Measurements from ENCODE around the gene NT5DC1. TPM values are rescaled to one million over a fixed set of nuclear protein-coding genes. Genes with fewer than 3 reads are reported as not detected.

Gene NT5DC1
- total and polyA plus RNA-seq, 10 of the 15 experiments (the other 5 are each of a cell fraction or from before 2014, with no cell fraction given): 40.8 to 140 (median 66.8) TPM

DNA sequence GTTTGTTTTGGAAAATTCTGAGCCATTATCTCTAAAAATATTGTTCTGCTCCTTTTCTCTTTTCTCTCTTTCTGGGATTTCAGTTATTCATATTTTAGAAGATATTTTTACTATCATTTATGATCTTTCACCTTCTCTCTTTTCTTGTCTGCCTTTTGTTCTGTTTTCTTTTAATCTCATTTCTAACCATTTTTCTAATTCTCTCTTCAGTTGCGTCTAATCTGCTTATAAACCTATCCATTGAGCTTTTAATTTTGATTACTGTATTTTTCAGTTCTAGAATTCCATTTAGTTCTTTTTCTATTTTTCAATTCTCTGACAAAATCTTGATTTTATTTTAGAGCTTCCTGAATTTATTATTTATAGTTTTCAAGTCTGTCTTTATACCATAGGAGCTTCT is 67.5 kb downstream of the NT5DC1 start:
- intact Hi-C loops (cut with micrococcal nuclease; ENCODE audit: unreplicated experiment) (no loop called here), in situ Hi-C loops (cut with MboI) (no loop called here)
- no peak overlapping the region for H3K4me3 ChIP-seq
- ATAC-seq: no peak
- peaks cover 13% of the 10 kb centered on the region for H3K9me3 ChIP-seq (replicated peaks; ENCODE audit: control insufficient read depth, insufficient read depth, low read length)
- BruUV-seq (replicated peaks): no TSS peak
- TF ChIP-seq SUZ12 (IDR thresholded peaks at IDR 0.05; ENCODE audit: unreplicated experiment) (no peak), MXI1 (IDR thresholded peaks at IDR 0.05; ENCODE audit: low read depth, low read length) (no peak), CHD2 (IDR thresholded peaks at IDR 0.05; ENCODE audit: borderline replicate concordance, low read depth, low read length) (no peak), ASH2L (IDR thresholded peaks at IDR 0.05; ENCODE audit: borderline replicate concordance, low read depth) (no peak), NR2C1 (IDR thresholded peaks at IDR 0.05) (no peak), SMAD1 (IDR thresholded peaks at IDR 0.05; ENCODE audit: low read depth, partially characterized antibody) (no peak), HDAC6 (IDR thresholded peaks at IDR 0.05; ENCODE audit: unreplicated experiment) (no peak)
- TF ChIP-seq, protein P1, sequence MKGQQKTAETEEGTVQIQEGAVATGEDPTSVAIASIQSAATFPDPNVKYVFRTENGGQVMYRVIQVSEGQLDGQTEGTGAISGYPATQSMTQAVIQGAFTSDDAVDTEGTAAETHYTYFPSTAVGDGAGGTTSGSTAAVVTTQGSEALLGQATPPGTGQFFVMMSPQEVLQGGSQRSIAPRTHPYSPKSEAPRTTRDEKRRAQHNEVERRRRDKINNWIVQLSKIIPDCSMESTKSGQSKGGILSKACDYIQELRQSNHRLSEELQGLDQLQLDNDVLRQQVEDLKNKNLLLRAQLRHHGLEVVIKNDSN (IDR thresholded peaks at IDR 0.05; ENCODE audit: borderline replicate concordance, extremely low read length, insufficient read depth, low read depth, low read length): no peak
- TF ChIP-seq, protein P2, sequence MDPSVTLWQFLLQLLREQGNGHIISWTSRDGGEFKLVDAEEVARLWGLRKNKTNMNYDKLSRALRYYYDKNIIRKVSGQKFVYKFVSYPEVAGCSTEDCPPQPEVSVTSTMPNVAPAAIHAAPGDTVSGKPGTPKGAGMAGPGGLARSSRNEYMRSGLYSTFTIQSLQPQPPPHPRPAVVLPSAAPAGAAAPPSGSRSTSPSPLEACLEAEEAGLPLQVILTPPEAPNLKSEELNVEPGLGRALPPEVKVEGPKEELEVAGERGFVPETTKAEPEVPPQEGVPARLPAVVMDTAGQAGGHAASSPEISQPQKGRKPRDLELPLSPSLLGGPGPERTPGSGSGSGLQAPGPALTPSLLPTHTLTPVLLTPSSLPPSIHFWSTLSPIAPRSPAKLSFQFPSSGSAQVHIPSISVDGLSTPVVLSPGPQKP (IDR thresholded peaks at IDR 0.05; ENCODE audit: low read depth, low read length): no peak
- H2AFZ ChIP-seq (ENCODE audit: control insufficient read depth, low read depth, low read length): no peak overlapping the region
- ChIA-PET RAD21 (ENCODE audit: unreplicated experiment) (no interaction called here), CTCF (interaction anchor here (0.8 to 1.6 kb wide), 3 partner anchors 10 to 151 kb away, joined by 3 to 4 read pairs (median 4); no protein-coding TSS in a partner anchor), POLR2A (no interaction called here), SMC1A (ENCODE audit: uncharacterized antibody, unreplicated experiment) (interaction anchor here (0.7 to 1.3 kb wide), 7 partner anchors 9 to 764 kb away, joined by 3 to 4 read pairs (median 3); no protein-coding TSS in a partner anchor)
- H4K20me1 ChIP-seq (ENCODE audit: control insufficient read depth, insufficient read depth): no peaks in the 10 kb centered on the region
- no peak overlapping the region for H3K27ac ChIP-seq (ENCODE audit: control insufficient read depth, insufficient read depth)
- no peaks in the 10 kb centered on the region for H3K4me1 ChIP-seq (ENCODE audit: control insufficient read depth, insufficient read depth, low read length)
- no peak for FAIRE-seq
- H3K36me3 ChIP-seq (ENCODE audit: control insufficient read depth in 2 of 2, insufficient read depth in 2 of 2, low read length in 1 of 2): peaks cover 0 to 1% of the 10 kb centered on the region in 2 experiments; a peak in 1 of 4 replicates
- H3K27me3 ChIP-seq (replicated peaks in 1 of 2; ENCODE audit: control insufficient read depth in 2 of 2, insufficient read depth in 2 of 2, low read length in 1 of 2): no peaks in the 10 kb centered on the region
- no peak overlapping the region for H3K4me2 ChIP-seq (ENCODE audit: control insufficient read depth, insufficient read depth)
- no peak overlapping the region for H3K9ac ChIP-seq (ENCODE audit: control insufficient read depth, insufficient read depth, low read length)
- no peak for DNase-seq (ENCODE audit: low read depth, low spot score)
- no peaks in the 10 kb centered on the region; the same call in 1 of the 2 replicates for H3K79me2 ChIP-seq (ENCODE audit: control insufficient read depth, insufficient read depth, low read length)
- WGBS (ENCODE audit: insufficient coverage, insufficient replicate concordance, low lambda C conversion rate, missing lambda C conversion rate): 100% methylated on average over 1 of the region's 1 CpG

All from GM12878 (cell line).